SK-N-SH treated with all-trans-retinoic acid at 6 μM for 48 hours (cell line): Measurements from ENCODE around the gene TAAR2.

Experiments used
- ATAC-seq: fragments of 200-7000 bp; cut with Tn5 transposase; 3 replicates; pipeline ENCODE4 v1.9.1; 2020; ENCODE audit warnings: mild to moderate bottlenecking, moderate library complexity
- ARNTL ChIP-seq: fragments of 450-650 bp; formaldehyde crosslinking; IDR thresholded peaks from 2 replicates; pipeline ENCODE4 v1.5.0; 2020; ENCODE audit warnings: low read depth, mild to moderate bottlenecking, moderate library complexity, borderline replicate concordance
- BACH2 ChIP-seq: fragments of 250-450 bp; sonication (Bioruptor Pico); IDR thresholded peaks from 2 replicates; pipeline ENCODE4 v1.9.0; 2021; ENCODE audit warnings: mild to moderate bottlenecking, borderline replicate concordance
- CREB5 ChIP-seq: fragments of 250-450 bp; sonication (Bioruptor Pico); IDR thresholded peaks from 2 replicates; pipeline ENCODE4 v1.5.1; 2020; ENCODE audit warnings: low read depth, mild to moderate bottlenecking, moderate library complexity
- CSDC2 ChIP-seq: fragments of 250-450 bp; sonication (Bioruptor Pico); IDR thresholded peaks from 2 replicates; pipeline ENCODE4 v1.5.0; 2020; ENCODE audit warnings: mild to moderate bottlenecking, moderate library complexity
- CSRNP3 ChIP-seq: fragments of 250-450 bp; sonication (Bioruptor Pico); IDR thresholded peaks from 2 replicates; pipeline ENCODE4 v1.5.1; 2021; ENCODE audit warnings: mild to moderate bottlenecking, moderate library complexity
- ESRRG ChIP-seq: fragments of 250-450 bp; sonication (Bioruptor Pico); IDR thresholded peaks from 2 replicates; pipeline ENCODE4 v1.6.1; 2021; ENCODE audit warnings: mild to moderate bottlenecking
- GLIS3 ChIP-seq: fragments of 250-450 bp; sonication (Bioruptor Pico); IDR thresholded peaks from 2 replicates; pipeline ENCODE4 v1.5.0; 2020; ENCODE audit warnings: mild to moderate bottlenecking, moderate library complexity
- ISL1 ChIP-seq: fragments of 250-450 bp; sonication (Bioruptor Pico); IDR thresholded peaks from 2 replicates; pipeline ENCODE4 v2.1.2; 2022; ENCODE audit warnings: mild to moderate bottlenecking, moderate library complexity
- OSR1 ChIP-seq: fragments of 250-450 bp; sonication (Bioruptor Pico); IDR thresholded peaks from 2 replicates; pipeline ENCODE4 v1.8.0; 2022; ENCODE audit warnings: moderate library complexity, mild to moderate bottlenecking, inconsistent platforms
- PATZ1 ChIP-seq: fragments of 250-450 bp; sonication (Bioruptor Pico); IDR thresholded peaks from 2 replicates; pipeline ENCODE4 v1.8.0; 2020; ENCODE audit warnings: mild to moderate bottlenecking, moderate library complexity, borderline replicate concordance
- POU6F1 ChIP-seq: fragments of 250-450 bp; sonication (Bioruptor Pico); IDR thresholded peaks from 2 replicates; pipeline ENCODE4 v1.8.0; 2021; ENCODE audit warnings: low read depth, mild to moderate bottlenecking, moderate library complexity, borderline replicate concordance
- PPARA ChIP-seq: fragments of 250-450 bp; sonication (Bioruptor Pico); IDR thresholded peaks from 2 replicates; pipeline ENCODE4 v1.5.0; 2020; ENCODE audit warnings: mild to moderate bottlenecking, borderline replicate concordance
- RARB ChIP-seq: fragments of 250-450 bp; sonication (Bioruptor Pico); IDR thresholded peaks from 2 replicates; pipeline ENCODE4 v1.8.0; 2021; ENCODE audit warnings: mild to moderate bottlenecking, moderate library complexity
- SNAI2 ChIP-seq: fragments of 250-450 bp; sonication (Bioruptor Pico); IDR thresholded peaks from 2 replicates; pipeline ENCODE4 v1.5.0; 2020; ENCODE audit warnings: mild to moderate bottlenecking, moderate library complexity
- TCF4 ChIP-seq: fragments of 250-450 bp; sonication (Bioruptor Pico); IDR thresholded peaks from 2 replicates; pipeline ENCODE4 v1.8.0; 2021; ENCODE audit warnings: mild to moderate bottlenecking, moderate library complexity, borderline replicate concordance
- TOX ChIP-seq: fragments of 250-450 bp; sonication (Bioruptor Pico); IDR thresholded peaks from 2 replicates; pipeline ENCODE4 v1.8.0; 2021; ENCODE audit warnings: mild to moderate bottlenecking, moderate library complexity, borderline replicate concordance
- TSHZ2 ChIP-seq: fragments of 250-450 bp; sonication (Bioruptor Pico); IDR thresholded peaks from 2 replicates; pipeline ENCODE4 v1.5.0; 2020; ENCODE audit warnings: mild to moderate bottlenecking, moderate library complexity
- ZC3H10 ChIP-seq: fragments of 250-450 bp; sonication (Bioruptor Pico); IDR thresholded peaks from 2 replicates; pipeline ENCODE4 v1.5.1; 2021; ENCODE audit warnings: mild to moderate bottlenecking, moderate library complexity
- ZFP3 ChIP-seq: fragments of 250-450 bp; sonication (Bioruptor Pico); IDR thresholded peaks from 2 replicates; pipeline ENCODE4 v1.5.0; 2020; ENCODE audit warnings: mild to moderate bottlenecking, moderate library complexity
- ZFP30 ChIP-seq: fragments of 450-650 bp; formaldehyde crosslinking; IDR thresholded peaks from 2 replicates; pipeline ENCODE4 v1.5.0; 2022; ENCODE audit warnings: mild to moderate bottlenecking, moderate library complexity
- ZNF565 ChIP-seq: fragments of 450-650 bp; formaldehyde crosslinking; conservative IDR thresholded peaks from 2 replicates; pipeline ENCODE4 v1.5.0; 2020; ENCODE audit warnings: low read depth, mild to moderate bottlenecking, moderate library complexity
- ZNF70 ChIP-seq: fragments of 450-650 bp; formaldehyde crosslinking; IDR thresholded peaks from 2 replicates; pipeline ENCODE4 v1.5.0; 2020; ENCODE audit warnings: mild to moderate bottlenecking, moderate library complexity
- ZNF8 ChIP-seq: fragments of 450-650 bp; formaldehyde crosslinking; IDR thresholded peaks from 2 replicates; pipeline ENCODE4 v1.5.0; 2020; ENCODE audit warnings: mild to moderate bottlenecking, moderate library complexity

TAAR2 gene

GRCh38 chr6:132671295-132671694 is 47.2 kb upstream of the TAAR2 start:
- no peak for TF ChIP-seq SNAI2 (CRISPR knock-in tag)
- no peak for TF ChIP-seq CSDC2 (CRISPR knock-in tag)
- no peak for TF ChIP-seq PPARA
- no peak for TF ChIP-seq ZNF8 (CRISPR knock-in tag)
- no peak for TF ChIP-seq BACH2 (CRISPR knock-in tag)
- TF ChIP-seq ZNF70 (CRISPR knock-in tag), result no peak
- TF ChIP-seq GLIS3 (CRISPR knock-in tag), result no peak
- TF ChIP-seq CREB5, result no peak
- TF ChIP-seq ZC3H10 (CRISPR knock-in tag), result no peak
- TF ChIP-seq ZFP3 (CRISPR knock-in tag), result no peak
- TF ChIP-seq TSHZ2 (CRISPR knock-in tag), result no peak
- TF ChIP-seq POU6F1 (CRISPR knock-in tag), result no peak
- no peak for TF ChIP-seq ZNF565 (CRISPR knock-in tag)
- no peak for TF ChIP-seq CSRNP3
- no peak for TF ChIP-seq TCF4 (CRISPR knock-in tag)
- ATAC-seq, result no peak

- peak; percentile 71 for ATAC-seq
These were observed 45.7 kb upstream of the TAAR2 start for GRCh38 chr6:132669690-132670291.

More at GRCh38 chr6:132669690-132670291, 45.7 kb upstream of the TAAR2 start:
- TF ChIP-seq CSDC2 (CRISPR knock-in tag), result no peak
- no peak for TF ChIP-seq ZFP30 (CRISPR knock-in tag)
- TF ChIP-seq TOX (CRISPR knock-in tag), result no peak
- no peak for TF ChIP-seq SNAI2 (CRISPR knock-in tag)
- no peak for TF ChIP-seq ISL1 (CRISPR knock-in tag)
- no peak for TF ChIP-seq TCF4 (CRISPR knock-in tag)
- TF ChIP-seq PATZ1 (CRISPR knock-in tag), result no peak
- TF ChIP-seq CREB5, result no peak
- TF ChIP-seq RARB (CRISPR knock-in tag), result no peak
- no peak for TF ChIP-seq ZNF70 (CRISPR knock-in tag)
- no peak for TF ChIP-seq PPARA
- no peak for TF ChIP-seq GLIS3 (CRISPR knock-in tag)
- TF ChIP-seq ZNF8 (CRISPR knock-in tag), result no peak
- no peak for TF ChIP-seq ZC3H10 (CRISPR knock-in tag)
- no peak for TF ChIP-seq BACH2 (CRISPR knock-in tag)
- TF ChIP-seq CSRNP3, result no peak
- TF ChIP-seq OSR1 (CRISPR knock-in tag), result no peak
- TF ChIP-seq POU6F1 (CRISPR knock-in tag), result no peak
- no peak for TF ChIP-seq ESRRG (CRISPR knock-in tag)
- TF ChIP-seq ARNTL (CRISPR knock-in tag), result no peak
